GM20000 (cell line): ENCODE measurements around the gene CR1L.

Source experiments
- DNase-seq: peaks from one replicate; pipeline ENCODE4 v3.0.0; 2012; ENCODE audit warnings: low spot score
- CTCF ChIP-seq: IDR thresholded peaks from 2 replicates; pipeline ENCODE4 v1.5.1; 2012; ENCODE audit warnings: mild to moderate bottlenecking, control low read depth; ENCODE audit errors: extremely low read depth, missing control alignments

Gene CR1L

GRCh38 chr1:207751790-207752455, 107.0 kb downstream of the CR1L start, which contains the start of gene CD46:
TSS of gene CD46 (plus strand) at chr1:207752054. CDS start at chr1:207752213, 159 bp downstream.
- DNase-seq: peak; percentile 92
- TF ChIP-seq CTCF: no peak

- DNase-seq: peak; percentile 32
These were observed 107.6 kb downstream of the CR1L start for GRCh38 chr1:207752456-207752998.

GRCh38 chr1:207753611-207754010, 108.7 kb downstream of the CR1L start:
- no peak for DNase-seq
- TF ChIP-seq CTCF: no peak

More at GRCh38 chr1:207752456-207752998, 107.6 kb downstream of the CR1L start:
- no peak for TF ChIP-seq CTCF

- DNase-seq: no peak
- no peak for TF ChIP-seq CTCF
These were observed 109.1 kb downstream of the CR1L start for GRCh38 chr1:207754011-207754410.

GRCh38 chr1:207754974-207755700, 110.2 kb downstream of the CR1L start:
- no peak for DNase-seq
- TF ChIP-seq CTCF: no peak

- no peak for TF ChIP-seq CTCF
- no peak for DNase-seq
These were observed 111.1 kb downstream of the CR1L start for GRCh38 chr1:207755846-207756693.
